Measurements from ENCODE around the gene SERPINB8. TPM values are rescaled to one million over a fixed set of nuclear protein-coding genes. Genes with fewer than 3 reads are reported as not detected.

Gene SERPINB8
- total RNA-seq, 1 donor from 2014 or later, result 14.1 TPM

Other genes with a start within 250 kb of the SERPINB8 start
- 11.3 and 18.0 TPM in 2 replicates for gene SERPINB7, start 194.7 kb upstream of the SERPINB8 start, total RNA-seq
- 0.60 and 1.7 TPM in 2 replicates for gene SERPINB2, start 82.4 kb upstream of the SERPINB8 start, total RNA-seq
- gene SERPINB10, start 62.1 kb upstream of the SERPINB8 start, total RNA-seq, result not detected in 2 replicates
- 1.0 TPM in 1 of 2 replicates, not detected in the other for gene HMSD, start 20.8 kb upstream of the SERPINB8 start, total RNA-seq
- not detected in 2 replicates for gene LINC00305, start 179.0 kb downstream of the SERPINB8 start, total RNA-seq